Ovary (tissue), 3 donors: ENCODE measurements around the gene HSFX2.
"Not testable (repeated sequence)": the region's sequence is repeated elsewhere in the genome, so short reads cannot be mapped to it uniquely, and the experiment has no call there.

Experiments used
- EP300 ChIP-seq: sonication (generic); formaldehyde crosslinking; IDR thresholded peaks from one replicate; pipeline ENCODE4 v1.6.1; 2017; ENCODE audit warnings: antibody characterized with exemption
- POLR2A ChIP-seq: fragments of 450-650 bp; IDR thresholded peaks from one replicate; pipeline ENCODE4 v1.6.1; 2017; ENCODE audit warnings: antibody characterized with exemption, mild to moderate bottlenecking, moderate library complexity
- TF ChIP-seq, protein P1 (sequence below), 3 donors: fragments of 450-650 bp in 2 of 3; fragments of 200-600 bp in 1 of 3; IDR thresholded peaks; one replicate each; pipeline versions ENCODE4 v1.5.1 to v1.8.0; 2016 to 2022; ENCODE audit warnings: antibody characterized with exemption in 3 of 3, mild to moderate bottlenecking in 1 of 3
- donor health status: DM: no; HTN: no; CAD: no.

DNA sequence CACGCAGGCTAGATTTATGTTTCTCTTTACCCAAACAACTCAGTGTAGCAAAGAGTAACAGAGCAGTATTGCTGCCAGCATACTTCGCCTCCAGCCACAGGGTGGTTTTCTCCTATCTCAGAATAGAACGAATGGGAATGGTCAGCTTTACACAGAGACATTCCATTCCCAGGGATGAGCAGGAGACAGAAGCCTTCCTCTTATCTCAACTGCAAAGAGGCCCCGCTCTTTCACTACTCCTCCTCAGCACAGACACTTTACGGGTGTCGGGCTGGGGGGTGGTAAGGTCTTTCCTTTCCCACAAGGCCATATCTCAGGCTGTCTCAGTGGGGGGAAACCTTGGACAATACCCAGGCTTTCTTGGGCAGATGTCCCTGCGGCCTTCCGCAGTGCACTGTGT, 31.7 kb upstream of the HSFX2 start:
- TF ChIP-seq, protein P1, sequence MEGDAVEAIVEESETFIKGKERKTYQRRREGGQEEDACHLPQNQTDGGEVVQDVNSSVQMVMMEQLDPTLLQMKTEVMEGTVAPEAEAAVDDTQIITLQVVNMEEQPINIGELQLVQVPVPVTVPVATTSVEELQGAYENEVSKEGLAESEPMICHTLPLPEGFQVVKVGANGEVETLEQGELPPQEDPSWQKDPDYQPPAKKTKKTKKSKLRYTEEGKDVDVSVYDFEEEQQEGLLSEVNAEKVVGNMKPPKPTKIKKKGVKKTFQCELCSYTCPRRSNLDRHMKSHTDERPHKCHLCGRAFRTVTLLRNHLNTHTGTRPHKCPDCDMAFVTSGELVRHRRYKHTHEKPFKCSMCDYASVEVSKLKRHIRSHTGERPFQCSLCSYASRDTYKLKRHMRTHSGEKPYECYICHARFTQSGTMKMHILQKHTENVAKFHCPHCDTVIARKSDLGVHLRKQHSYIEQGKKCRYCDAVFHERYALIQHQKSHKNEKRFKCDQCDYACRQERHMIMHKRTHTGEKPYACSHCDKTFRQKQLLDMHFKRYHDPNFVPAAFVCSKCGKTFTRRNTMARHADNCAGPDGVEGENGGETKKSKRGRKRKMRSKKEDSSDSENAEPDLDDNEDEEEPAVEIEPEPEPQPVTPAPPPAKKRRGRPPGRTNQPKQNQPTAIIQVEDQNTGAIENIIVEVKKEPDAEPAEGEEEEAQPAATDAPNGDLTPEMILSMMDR (IDR thresholded peaks at IDR 0.05) = not testable (repeated sequence)
- TF ChIP-seq EP300, POLR2A: not testable (repeated sequence)
